Measurements from ENCODE around the gene CCNL2.
"Not testable (repeated sequence)": the region's sequence is repeated elsewhere in the genome, so short reads cannot be mapped to it uniquely, and the experiment has no call there.

Gene CCNL2

GRCh38 chr1:1432274-1432950, 33.3 kb upstream of the CCNL2 start:
- DNase-seq (ENCODE audit: low read depth in 2 of 2): no peak

- no peak for DNase-seq (ENCODE audit: low read depth in 2 of 2)
These were observed 32.7 kb upstream of the CCNL2 start for GRCh38 chr1:1431845-1432273.

DNA sequence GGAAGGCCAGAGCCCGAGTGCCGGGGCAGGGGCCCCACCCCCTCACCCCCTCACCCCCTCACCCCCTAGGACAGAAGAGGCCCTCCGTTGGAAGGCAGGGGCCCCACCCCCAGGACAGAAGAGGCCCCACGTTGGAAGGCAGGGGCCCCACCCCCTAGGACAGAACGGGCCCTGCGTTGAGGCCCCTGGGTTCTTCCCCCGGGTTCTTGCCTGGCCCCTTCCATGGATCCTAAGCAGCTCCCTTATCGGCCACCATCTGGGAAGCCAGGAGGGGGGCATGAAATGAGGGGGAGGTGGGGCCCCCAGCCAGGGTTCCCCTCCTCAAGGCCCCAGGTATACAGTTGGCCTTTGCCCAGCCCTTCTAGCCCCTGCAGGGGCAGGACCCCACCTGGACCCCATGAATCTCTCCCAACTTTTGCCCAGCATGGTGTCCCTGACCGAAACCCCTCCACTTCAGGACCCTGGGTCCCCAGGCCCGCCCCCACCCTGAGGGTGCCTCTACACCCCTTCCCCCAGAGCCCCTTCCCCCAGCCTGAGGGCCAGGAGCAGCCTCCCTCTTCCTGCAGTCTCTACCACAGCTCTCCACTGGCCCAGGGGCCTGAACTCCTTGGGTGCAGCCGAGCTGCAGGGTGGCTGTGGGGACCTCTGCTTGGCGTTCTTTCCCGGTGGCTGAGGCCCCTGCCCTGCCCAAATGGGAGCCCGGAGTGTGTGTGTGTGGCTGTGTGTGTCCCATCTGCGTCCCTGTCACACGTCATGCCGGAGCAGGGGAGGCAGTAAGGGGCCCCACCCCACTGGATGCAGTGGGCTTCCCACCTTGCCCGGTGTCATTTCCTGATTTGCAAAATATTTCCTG, 32.1 kb upstream of the CCNL2 start:
- DNase-seq (ENCODE audit: low read depth in 2 of 2): no peak

- DNase-seq (ENCODE audit: low read depth in 2 of 2): no peak
These were observed 31.2 kb upstream of the CCNL2 start for GRCh38 chr1:1430114-1430982.

- DNase-seq (ENCODE audit: low read depth in 2 of 2): no peak
These were observed 30.5 kb upstream of the CCNL2 start for GRCh38 chr1:1429671-1430073.

DNA sequence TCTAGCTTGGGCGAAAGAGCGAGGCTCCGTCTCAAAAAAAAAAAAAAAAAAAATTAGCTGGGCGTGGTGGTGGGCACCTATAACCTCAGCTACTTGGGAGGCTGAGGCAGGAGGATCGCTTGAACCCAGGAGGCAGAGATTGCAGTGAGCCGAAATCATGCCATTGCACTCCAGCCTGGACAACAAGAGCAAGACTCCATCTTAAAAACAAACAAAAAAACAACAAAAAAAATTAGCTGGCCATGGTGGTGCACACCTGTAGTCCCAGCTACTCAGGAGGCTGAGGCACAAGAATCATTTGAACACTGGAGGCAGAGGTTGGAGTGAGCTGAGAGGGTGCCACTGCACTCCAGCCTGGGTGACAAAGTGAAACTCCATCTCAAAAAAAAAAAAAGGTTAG, 29.8 kb upstream of the CCNL2 start:
- not testable (repeated sequence) for DNase-seq (ENCODE audit: low read depth in 2 of 2)

DNA sequence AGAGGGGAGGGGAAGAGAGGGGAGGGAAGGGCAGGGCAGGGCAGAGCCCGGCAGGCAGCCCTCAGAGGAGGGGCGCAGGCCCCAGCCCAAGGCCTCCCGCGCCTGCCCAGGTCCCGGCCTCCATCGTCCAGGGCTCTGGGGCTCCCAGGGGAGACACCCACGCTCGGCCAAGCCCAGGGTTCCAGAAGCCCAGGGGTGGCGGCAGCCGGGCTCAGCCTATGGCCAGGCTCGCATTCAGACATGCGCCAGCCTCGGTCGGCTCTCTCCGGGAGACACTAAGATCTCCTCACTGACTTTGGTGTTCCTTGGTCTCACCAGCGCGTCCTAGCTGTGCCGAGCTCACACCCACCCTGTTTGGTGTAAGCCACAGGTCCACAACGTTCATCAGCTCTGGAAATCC, 29.0 kb upstream of the CCNL2 start:
- no peak for DNase-seq (ENCODE audit: low read depth in 2 of 2)

GRCh38 chr1:1427820-1428148, 28.6 kb upstream of the CCNL2 start:
- DNase-seq (ENCODE audit: low read depth in 2 of 2): no peak

DNA sequence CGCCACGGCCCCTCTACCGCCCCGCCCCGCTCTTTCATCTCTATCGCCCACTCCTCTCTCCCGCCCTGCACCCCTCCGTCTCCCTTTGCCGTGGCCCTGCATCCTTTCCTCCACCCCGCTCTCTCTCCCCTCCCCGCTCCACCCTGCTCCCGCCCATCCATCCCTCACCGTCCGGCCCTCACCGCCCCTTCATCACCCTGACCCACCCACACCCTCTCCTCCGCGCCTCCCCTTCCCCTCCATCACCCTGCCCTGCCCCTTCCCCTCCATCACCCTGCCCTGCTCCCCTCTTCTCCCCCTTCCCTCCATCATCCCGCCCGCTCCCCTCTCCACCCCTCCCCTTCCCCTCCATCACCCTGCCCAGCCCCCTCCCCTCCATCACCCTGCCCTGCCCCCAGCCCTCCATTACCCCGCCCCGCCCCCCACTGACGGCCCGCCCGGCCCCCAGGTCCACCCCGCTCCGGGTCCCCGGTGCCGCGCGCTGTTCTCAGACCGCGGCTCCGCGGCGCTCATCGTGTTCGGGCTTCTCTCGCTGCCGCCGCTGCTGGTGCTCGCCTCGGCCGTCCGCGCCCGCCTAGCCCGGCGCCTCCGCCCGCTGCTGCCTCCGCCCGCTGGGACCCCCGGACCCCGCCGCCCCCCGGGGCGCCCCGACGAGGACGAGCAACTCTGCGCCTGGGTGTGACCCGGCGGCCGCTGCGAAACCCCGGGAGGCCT, 28.1 kb upstream of the CCNL2 start:
- no peak for DNase-seq (ENCODE audit: low read depth in 2 of 2)

- DNase-seq (ENCODE audit: low read depth in 2 of 2): no peak
These were observed 27.5 kb upstream of the CCNL2 start for GRCh38 chr1:1426496-1427105.

DNA sequence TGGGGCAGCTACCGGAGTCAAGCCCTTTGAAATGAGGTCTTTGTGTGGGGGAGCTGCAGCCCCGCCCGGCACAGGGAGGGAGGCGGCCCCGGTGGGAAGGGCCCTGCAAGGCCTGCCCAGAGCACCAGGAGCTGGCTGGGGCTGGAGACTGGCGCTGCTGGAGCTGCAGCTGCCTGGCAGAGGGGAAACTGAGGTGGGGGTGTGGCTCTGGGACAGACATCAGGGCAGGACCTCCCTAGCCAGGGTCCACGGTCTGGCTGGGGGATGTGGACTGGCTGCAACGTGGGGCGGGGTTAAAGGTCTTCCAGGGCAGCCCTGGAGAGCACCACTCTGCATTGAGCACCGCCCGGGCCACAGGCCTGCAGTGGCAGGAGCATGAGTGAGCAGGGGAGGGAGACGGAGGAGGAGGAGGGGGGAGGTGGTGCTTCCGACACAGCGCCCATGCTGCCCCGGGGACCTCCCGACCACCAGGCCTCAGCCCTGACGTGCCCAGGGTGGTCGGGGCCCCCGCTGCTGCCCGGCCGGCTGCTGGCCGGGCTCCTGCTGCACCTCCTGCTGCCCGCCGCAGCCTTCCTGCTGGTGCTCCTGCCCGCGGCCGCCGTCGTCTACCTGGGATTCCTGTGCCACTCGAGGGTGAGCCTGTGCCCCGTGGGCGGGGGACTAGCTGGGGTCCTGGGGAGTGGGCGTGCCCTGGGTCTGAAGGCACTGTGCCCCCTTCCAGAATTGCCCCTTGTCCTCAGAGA, 26.8 kb upstream of the CCNL2 start:
- DNase-seq (ENCODE audit: low read depth in 2 of 2): no peak

- no peak for DNase-seq (ENCODE audit: low read depth in 2 of 2)
These were observed 26.3 kb upstream of the CCNL2 start for GRCh38 chr1:1425426-1425752.

- no peak for DNase-seq (ENCODE audit: low read depth in 2 of 2)
These were observed 25.6 kb upstream of the CCNL2 start for GRCh38 chr1:1424707-1425106.

- no peak for DNase-seq (ENCODE audit: low read depth in 2 of 2)
These were observed 24.1 kb upstream of the CCNL2 start for GRCh38 chr1:1423245-1423597.

GRCh38 chr1:1422465-1423244, 23.5 kb upstream of the CCNL2 start:
- no peak for DNase-seq (ENCODE audit: low read depth in 2 of 2)

GRCh38 chr1:1421907-1422464, 22.9 kb upstream of the CCNL2 start:
- no peak for DNase-seq (ENCODE audit: low read depth in 2 of 2)

GRCh38 chr1:1421147-1421906, 22.2 kb upstream of the CCNL2 start, which contains the start of gene ANKRD65:
Gene ANKRD65, minus strand, starts transcription at chr1:1421276. Its CDS starts 271 bp downstream, at chr1:1421005.
- DNase-seq (ENCODE audit: low read depth in 2 of 2): no peak

DNA sequence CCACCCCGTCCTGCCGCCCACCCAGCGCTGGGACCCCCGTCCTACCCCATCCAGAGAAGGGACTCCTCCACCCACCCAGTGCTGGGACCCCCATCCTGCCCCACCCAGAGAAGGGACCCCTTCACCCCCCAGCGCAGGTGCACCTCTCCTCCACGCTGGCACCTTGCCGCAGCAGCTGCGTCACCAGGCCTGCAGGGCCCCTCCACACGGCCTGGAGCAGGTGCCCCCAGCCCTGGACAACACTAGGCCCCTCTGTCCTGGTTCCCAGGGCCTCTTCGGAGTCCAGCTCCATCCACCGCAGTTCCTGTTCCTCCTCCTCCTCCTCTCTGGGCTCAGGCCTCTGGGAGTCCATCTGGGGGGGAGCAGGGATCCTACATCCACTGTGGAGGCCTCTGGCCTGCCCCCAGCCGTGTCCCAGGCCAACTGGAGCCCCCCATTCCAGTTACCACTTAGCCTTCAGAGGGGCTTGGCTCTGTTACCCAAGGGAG, 21.6 kb upstream of the CCNL2 start:
- DNase-seq (ENCODE audit: low read depth in 2 of 2): no peak
